Heart left ventricle (tissue), 13 donors: ENCODE results near the gene SCN9A.

Experiments
- CTCF ChIP-seq, 12 donors: fragments of 200-600 bp; sonication (generic) in 4 of 12; IDR thresholded peaks; one replicate each; pipeline versions ENCODE4 v1.5.0 to v1.8.0; 2018 to 2022; ENCODE audit warnings: antibody characterized with exemption in 12 of 12, mild to moderate bottlenecking in 5 of 12
- POLR2A ChIP-seq, 2 donors: fragments of 450-650 bp; IDR thresholded peaks; one replicate each; pipeline ENCODE4 v1.6.1; 2017; ENCODE audit warnings: antibody characterized with exemption in 2 of 2, mild to moderate bottlenecking in 2 of 2, moderate library complexity in 2 of 2
- donor health status: ischemic (EF 13 %, LVEDD 7.1; RV severe dilation, severe dysfunction).
- donor health status: DM: no; HTN: yes; CAD: no.
- donor health status: DM: no; HTN: no; CAD: no.
- donor health status: ischemic (EF 25% LVEDD 6.9; RV normal size, moderate dysfunction).
- donor health status: ischemic (EF 25% LVEDD 5.7; RV mildly dilated, moderate dysfunction).
- donor health status: ischemic (EF 35%, LVEDD 5.7; RV mildly dilated, moderate dysfunction).
- donor health status: nonischemic (EF 11% LVEDD 7.7; RV severe dilation, severe dysfunction).
- donor health status: DM: yes; HTN: yes; CAD: no.
- donor health status: PGD.
- donor health status: ischemic (EF 29% LVEDD 5.4; RV normal size, mild dysfunction).
- donor health status: nonischemic (EF 23%, LVEDD 6.1; RV moderate dilation, normal function).

DNA sequence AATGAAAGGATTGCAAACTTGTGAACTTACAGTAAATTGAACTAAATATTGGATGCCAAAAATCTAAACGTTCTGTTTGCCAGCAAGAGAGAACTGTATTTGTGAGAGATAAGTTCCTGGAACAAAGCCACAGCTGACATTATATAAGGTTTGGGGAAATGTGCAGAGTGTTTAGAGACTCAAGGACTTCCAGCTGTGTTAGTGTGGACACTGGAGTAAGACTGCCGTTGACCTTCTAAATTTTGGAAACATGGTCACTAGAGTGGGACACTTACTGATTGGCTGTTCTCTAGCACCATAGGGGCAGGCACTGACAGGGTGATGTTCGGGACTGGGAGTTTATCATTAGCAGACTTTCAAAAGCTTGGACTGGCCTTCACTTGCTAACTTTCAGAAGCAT is 40.5 kb downstream of the SCN9A start:
- TF ChIP-seq CTCF (IDR thresholded peaks at IDR 0.05) = no peak
- TF ChIP-seq POLR2A (IDR thresholded peaks at IDR 0.05) = no peak
